Measurements from ENCODE around the gene BAZ2B. TPM values are rescaled to one million over a fixed set of nuclear protein-coding genes. Genes with fewer than 3 reads are reported as not detected.

The BAZ2B gene
- total and polyA plus RNA-seq, 9 of the 15 experiments (the other 6 are each of a cell fraction or from before 2014, with no cell fraction given) = 7.5 to 38.6 (median 19.8) TPM

DNA sequence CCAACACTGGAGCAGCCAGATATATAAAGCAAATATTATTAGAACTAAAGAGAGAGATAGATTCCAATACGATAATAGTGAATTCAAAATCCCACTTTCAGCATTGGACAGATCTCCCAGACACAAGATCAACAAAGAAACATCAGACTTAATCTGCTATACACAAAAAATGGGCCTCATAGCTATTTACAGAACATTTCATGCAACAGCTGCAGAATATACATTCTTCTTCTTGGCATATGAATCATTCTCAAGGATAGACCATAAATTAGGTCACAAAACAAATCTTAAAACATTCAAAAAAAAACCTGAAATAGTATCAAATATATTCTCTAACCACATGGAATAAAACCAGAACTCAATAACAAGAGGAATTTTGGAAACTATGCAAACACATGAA is 23.8 kb upstream of the BAZ2B start (continued):
- no peak for TF ChIP-seq DIDO1 (tag; IDR thresholded peaks at IDR 0.05; ENCODE audit: low read depth)
- no peak for TF ChIP-seq TAF7 (tag; IDR thresholded peaks at IDR 0.05)
- no peak for TF ChIP-seq HDAC3 (IDR thresholded peaks at IDR 0.05; ENCODE audit: borderline replicate concordance, partially characterized antibody)
- TF ChIP-seq FOXJ3 (CRISPR knock-in tag; IDR thresholded peaks at IDR 0.05) = no peak
- no peak for TF ChIP-seq POLR2AphosphoS2 (IDR thresholded peaks at IDR 0.05; ENCODE audit: low read length)
- TF ChIP-seq ZKSCAN8 (CRISPR knock-in tag; IDR thresholded peaks at IDR 0.05) = no peak
- TF ChIP-seq ZC3H8 (IDR thresholded peaks at IDR 0.05) = no peak
- TF ChIP-seq, protein P1, sequence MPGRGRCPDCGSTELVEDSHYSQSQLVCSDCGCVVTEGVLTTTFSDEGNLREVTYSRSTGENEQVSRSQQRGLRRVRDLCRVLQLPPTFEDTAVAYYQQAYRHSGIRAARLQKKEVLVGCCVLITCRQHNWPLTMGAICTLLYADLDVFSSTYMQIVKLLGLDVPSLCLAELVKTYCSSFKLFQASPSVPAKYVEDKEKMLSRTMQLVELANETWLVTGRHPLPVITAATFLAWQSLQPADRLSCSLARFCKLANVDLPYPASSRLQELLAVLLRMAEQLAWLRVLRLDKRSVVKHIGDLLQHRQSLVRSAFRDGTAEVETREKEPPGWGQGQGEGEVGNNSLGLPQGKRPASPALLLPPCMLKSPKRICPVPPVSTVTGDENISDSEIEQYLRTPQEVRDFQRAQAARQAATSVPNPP (IDR thresholded peaks at IDR 0.05; ENCODE audit: borderline replicate concordance, insufficient read depth, insufficient read length) = no peak

DNA sequence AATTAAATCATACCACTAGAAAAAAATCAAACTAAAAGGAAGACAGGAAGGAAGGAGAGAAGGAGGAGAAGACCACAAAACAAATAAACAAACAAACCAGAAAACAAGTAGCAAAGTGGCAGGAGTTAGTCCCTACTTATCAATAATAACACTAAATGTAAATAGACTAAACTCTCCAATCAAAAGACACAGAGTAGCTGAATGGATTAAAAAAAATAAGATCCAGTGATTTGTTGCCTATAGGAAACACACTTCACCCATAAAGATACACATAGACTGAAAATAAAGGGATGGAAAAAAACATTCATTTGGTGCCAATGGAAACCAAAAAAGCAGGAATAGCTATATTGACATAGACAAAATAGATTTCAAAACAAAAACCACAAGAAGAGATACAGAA is 23.4 kb upstream of the BAZ2B start:
- BruUV-seq (replicated peaks) = no TSS peak
- intact Hi-C loops (cut with micrococcal nuclease) = no loop called here
- no peak for FAIRE-seq

More for the DNA sequence above, 23.4 kb upstream of the BAZ2B start:
- TF ChIP-seq ZNF507 (tag; conservative IDR thresholded peaks at IDR 0.05) (peak; percentile 99), ZNF354B (CRISPR knock-in tag; IDR thresholded peaks at IDR 0.05) (peak; percentile 83), ZNF175 (CRISPR knock-in tag; IDR thresholded peaks at IDR 0.05; ENCODE audit: low read depth) (no peak)
- in situ Hi-C loops (cut with MboI) = no loop called here
- H3K4me2 ChIP-seq (ENCODE audit: insufficient read depth, low read length) = no peak overlapping the region
- ATAC-seq (no peak), DNase-seq (ENCODE audit: extremely low read depth in 1 of 4, low spot score in 3 of 4) (no peak)
- no peak overlapping the region for H2AFZ ChIP-seq (ENCODE audit: low read depth, low read length)
- H3K4me3 ChIP-seq = no peak overlapping the region
- H3K27ac ChIP-seq (ENCODE audit: extremely low read depth, low read depth, low read length) = no peak overlapping the region
- H3K9ac ChIP-seq (ENCODE audit: insufficient read depth in 1 of 2, low read depth in 2 of 2, low read length in 2 of 2) = no peak overlapping the region
- no peaks in the 10 kb centered on the region for H3K4me1 ChIP-seq (replicated peaks in 1 of 2; ENCODE audit: control insufficient read depth in 2 of 2, insufficient read depth in 2 of 2, low read length in 2 of 2)
- ChIA-PET CTCF (ENCODE audit: low intra/inter-chr PET ratio) (no interaction called here), POLR2A (interaction anchor here (1.6 kb wide), 1 partner anchor 23 kb away, joined by 4 read pairs; the partner anchor contains the start of gene BAZ2B)
- H3K27me3 ChIP-seq (ENCODE audit: control insufficient read depth in 2 of 2, insufficient read depth in 2 of 2, low read length in 2 of 2) = no peaks in the 10 kb centered on the region
- H3K36me3 ChIP-seq (ENCODE audit: control insufficient read depth, insufficient read depth, low read length) = no peaks in the 10 kb centered on the region
- H4K20me1 ChIP-seq (replicated peaks; ENCODE audit: control insufficient read depth, insufficient read depth, low read length) = no peaks in the 10 kb centered on the region
- no peaks in the 10 kb centered on the region for H3K79me2 ChIP-seq (ENCODE audit: control insufficient read depth, insufficient read depth, low read length)
- no peaks in the 10 kb centered on the region for H3K9me1 ChIP-seq (ENCODE audit: control insufficient read depth, insufficient read depth, low read length)
- H3K9me3 ChIP-seq (replicated peaks; ENCODE audit: control insufficient read depth, insufficient read depth, low read depth, low read length) = no peaks in the 10 kb centered on the region

Measured in K562 (cell line).